SK-N-MC (cell line): ENCODE measurements around the gene HCFC1.

Experiments
- EZH2 ChIP-seq: fragments of 200-600 bp; sonication (generic); IDR thresholded peaks from one replicate; pipeline ENCODE4 v1.6.1; 2017; ENCODE audit warnings: antibody characterized with exemption
- FOXP2 ChIP-seq: optimal IDR thresholded peaks from 2 replicates; pipeline ENCODE3; 2011; ENCODE audit warnings: mild to moderate bottlenecking, moderate library complexity; ENCODE audit not compliant: insufficient read depth; ENCODE audit errors: extremely low read length, control extremely low read depth
- POLR2AphosphoS5 ChIP-seq: IDR thresholded peaks from 2 replicates; pipeline ENCODE4 v1.6.1; 2012; ENCODE audit warnings: mild to moderate bottlenecking, low read depth, low read length, borderline replicate concordance

DNA sequence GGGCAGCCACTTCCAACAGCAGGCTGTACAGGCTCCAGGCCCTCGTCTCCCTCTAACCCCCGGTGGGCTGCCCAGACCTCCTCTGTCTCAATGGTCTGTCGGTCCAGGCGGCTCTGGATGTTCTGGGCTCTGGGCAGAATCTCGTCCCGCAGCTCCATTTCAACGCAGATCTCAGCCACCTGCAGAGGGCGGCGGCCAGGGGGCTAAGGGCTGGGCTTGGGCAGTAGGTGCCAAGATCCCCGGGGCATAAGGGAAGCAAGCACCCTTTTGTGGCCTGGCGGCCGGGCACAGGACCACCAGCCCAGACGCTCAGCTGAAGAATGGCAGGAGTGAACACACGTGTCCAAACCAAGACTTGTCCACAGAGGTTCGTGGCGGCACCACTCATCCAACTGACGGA, 57.9 kb downstream of the HCFC1 start:
- no peak for TF ChIP-seq FOXP2
- TF ChIP-seq POLR2AphosphoS5: no peak
- no peak for TF ChIP-seq EZH2
